ENCODE data around the gene PTGS1. TPM values are rescaled to one million over a fixed set of nuclear protein-coding genes. Genes with fewer than 3 reads are reported as not detected.
A peak's percentile ranks its signal among the peaks of the same experiment; 100 is the strongest.
"Not testable (repeated sequence)": the region's sequence is repeated elsewhere in the genome, so short reads cannot be mapped to it uniquely, and the experiment has no call there.

PTGS1 gene
- total RNA-seq, 1 donor from 2014 or later, result 22.9 TPM

DNA sequence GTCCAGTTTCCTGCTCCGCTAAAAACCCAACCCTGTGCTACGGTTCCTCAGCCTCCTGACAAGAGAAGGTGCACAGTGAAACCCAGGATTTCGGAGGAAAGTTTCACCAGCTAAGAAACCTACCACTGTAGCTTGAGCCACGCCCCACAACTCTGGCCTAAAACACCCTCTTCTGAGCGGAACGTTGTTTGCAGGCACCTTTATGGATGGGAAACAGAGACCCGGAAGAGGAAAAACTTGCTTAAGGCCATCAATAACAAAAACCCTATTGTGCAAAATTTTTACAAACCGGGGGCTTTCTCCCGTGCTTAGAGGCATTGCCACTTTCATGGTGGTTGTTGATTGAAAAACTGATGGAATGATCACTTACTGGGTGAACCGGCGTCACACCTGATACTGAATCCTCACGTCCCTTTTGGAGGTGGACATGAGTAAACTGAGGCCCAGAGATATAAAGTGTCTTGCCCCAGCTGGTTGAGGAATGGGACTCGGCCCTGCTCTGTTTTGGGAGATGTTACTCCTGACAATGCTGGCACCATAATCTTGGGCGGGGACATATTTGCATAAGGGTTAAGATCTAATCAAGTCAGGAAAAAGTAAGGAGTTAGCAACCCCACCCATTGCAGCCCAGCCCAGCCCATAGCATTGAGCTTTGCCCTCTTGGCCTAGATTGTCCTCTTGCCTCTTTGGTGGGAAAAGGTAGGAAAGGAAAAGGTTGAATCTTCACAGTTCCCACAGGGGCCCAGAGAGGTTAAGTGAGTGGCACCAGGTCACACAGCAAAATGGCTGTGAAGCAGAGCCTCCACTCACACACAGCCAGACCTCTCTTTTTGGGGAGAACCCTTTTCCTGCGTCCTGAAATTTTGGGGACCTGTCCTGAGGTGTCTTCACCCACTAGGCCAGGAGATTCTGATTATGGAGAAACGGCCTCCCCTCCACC lies 23.2 kb upstream of the PTGS1 start:
- DNase-seq (ENCODE audit: low spot score), result peak; percentile 17

DNA sequence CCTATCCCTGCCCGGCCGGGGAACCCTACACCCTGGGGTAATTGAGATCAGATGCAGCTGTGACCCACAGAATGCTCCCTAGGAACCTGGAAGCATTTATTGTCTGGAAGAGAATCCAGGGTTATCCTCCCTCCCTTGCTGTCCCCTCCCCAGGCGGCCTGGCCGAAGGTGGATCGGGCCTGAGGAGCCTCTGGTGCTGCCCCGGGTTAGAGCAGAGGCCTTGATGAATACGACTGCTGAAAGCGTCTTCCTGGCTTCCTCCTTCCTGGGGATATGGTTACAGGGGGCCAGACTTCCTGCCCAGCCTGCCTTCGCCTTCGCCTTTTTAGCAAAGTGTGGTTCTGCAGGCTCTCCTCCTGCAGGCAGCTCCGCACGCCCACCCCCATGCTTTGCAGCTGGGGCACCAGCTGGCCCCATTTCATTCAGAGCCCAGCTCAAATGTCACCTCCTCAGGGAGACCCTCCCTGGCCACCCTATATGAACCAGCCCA lies 22.5 kb upstream of the PTGS1 start:
- DNase-seq (ENCODE audit: low spot score), result no peak

DNA sequence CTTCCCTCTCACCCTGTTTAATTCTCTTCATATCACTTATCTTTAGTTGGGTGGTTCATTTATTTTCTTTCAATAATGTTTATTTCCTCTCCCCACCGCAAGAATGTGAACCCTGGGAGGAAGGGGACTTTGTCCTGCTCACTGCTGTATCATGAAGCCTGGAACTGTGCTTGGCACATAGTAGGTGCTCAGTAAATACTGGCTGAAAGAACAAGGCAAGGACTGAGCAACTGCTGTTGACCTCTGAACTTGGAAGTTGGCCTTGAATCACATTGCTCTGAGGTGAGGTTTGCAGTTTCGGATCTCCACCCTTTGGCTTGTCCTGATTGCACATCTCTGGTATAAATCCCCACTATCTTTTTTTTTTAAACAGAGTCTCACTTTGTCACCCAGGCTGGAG lies 22.0 kb upstream of the PTGS1 start:
- no peak for DNase-seq (ENCODE audit: low spot score)

DNA sequence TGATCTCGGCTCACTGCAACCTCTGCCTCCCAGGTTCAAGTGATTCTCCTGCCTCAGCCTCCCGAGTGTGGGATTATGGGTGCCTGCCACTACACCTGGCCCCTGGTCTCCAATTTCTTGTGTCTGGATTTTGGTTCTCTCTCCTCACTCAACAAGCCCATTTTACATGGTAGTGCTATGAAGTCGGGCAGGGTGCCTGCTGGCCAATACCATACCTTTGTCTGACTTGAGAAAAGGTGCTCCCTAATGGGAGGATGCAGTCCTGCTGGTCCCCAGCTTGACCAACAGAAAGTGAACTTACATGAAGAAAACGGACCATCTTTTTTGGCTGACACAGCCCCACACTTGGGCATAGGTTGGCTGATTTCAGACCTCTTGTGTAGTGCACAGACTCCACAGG lies 21.6 kb upstream of the PTGS1 start:
- DNase-seq (ENCODE audit: low spot score), result no peak

DNA sequence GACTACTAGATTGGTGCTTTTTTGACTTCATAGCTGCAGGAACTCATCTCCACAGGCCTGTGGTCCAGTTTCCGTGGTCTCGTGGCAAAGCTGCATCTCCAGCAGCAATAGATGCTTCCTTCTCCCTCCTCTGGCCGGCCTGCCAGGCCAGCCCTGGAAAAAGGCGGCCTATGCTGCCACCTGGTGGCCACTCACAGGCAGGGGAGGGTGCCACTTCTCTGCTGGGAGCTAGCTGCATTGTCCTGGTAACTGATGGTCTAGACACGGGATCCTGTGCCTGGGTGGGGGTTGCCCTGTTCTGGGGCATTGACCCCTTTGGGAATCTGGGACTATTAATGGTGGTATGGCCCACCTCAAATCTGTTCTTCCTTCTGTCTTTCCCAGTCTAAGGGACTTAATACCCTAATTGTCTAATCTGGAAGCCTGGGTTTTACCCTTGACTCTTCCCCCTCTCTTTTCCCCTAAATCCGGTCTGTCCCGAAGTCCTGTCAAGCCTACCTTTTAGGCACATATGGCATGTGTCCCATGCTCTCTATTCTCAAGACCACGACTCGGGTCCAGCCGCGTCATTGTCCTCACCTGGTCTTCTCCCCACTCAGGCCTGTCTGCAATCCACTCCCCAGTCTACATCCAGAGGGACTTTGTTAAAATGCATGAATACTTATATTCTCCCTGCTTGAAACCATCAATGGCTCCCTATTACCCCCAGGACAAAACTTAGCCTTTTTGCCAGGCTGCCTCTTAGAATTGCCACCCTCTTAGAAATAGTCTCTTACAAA lies 20.1 kb upstream of the PTGS1 start:
- peak; percentile 79 for DNase-seq (ENCODE audit: low spot score)

DNA sequence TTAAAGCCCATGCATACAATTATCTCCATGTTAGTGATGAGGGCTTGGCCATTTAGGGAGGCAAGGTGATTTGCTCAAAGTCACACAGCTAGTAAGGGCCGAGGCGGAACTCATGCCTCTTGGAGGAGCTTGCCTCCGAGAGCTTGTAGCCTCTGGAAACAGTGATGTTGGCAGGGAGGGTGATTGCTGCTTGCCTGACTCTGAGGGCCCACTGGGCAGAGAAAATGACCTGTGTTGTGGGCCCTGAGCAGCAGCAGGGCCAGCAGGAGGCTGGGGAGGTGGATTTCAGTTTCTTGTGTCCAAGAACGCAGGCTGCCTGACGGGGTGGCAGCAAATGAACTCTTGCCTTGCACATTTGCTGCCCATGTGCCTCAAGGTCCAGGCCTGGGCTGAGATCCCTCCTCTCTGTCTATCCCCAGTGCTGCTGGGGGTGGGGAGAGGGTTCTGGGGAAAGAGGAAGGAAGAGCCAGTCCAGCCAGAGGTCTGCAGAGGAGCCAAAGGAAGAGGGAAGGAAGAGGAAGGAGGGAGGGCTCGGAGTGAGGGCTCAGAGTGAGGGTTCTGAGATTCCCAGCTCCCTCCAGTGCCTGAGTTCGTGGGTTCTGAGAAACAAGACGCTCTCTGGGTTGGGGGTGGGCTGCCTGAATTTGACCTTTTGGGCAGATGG lies 16.2 kb upstream of the PTGS1 start:
- DNase-seq (ENCODE audit: low spot score), result no peak

DNA sequence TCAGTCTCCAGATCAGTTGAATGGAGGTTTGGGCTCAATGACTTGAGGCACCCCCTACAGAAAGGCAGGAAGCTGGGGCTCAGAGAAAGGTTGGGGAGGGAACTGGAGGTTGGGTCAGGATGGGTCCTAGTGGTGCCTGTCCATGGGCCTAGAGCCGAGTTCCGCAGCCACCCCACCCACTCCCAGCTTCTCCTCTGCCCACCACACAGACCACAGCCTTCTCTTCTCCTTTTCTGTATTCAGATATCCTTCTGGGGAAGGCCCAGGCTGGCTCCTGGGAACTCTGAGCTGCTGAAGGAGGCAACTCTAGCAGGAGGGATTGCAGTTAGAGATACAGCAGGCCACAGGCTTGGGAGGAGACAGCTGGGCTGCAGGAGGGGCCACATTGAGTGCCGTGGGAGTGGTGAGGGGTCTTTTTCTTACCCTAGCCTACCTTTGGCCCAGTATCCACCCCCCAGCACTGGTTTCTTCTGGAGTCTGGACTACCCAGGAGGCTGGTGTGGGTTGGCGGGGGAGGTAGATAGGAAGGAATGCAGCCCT lies 15.4 kb upstream of the PTGS1 start:
- no peak for DNase-seq (ENCODE audit: low spot score)

DNA sequence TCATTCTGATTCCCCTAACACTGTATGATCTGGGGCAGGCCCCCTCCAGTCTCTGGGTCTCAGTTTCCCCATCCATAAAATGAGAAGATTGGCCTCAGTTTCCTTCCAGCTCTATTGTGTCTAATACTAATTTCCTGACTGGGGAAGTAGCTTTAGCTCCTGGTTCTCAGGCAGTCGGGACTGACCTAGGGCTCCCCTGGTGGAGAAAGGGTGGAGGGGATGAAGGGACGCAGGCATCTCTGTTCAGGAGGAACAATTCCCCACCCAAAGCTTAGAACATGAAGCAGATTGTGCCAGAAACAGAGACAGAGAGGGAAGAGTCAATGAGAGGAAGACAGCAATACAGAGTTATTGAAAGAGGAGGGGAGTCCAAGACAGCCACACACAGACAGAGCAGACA lies 14.2 kb upstream of the PTGS1 start:
- DNase-seq (ENCODE audit: low spot score), result no peak

DNA sequence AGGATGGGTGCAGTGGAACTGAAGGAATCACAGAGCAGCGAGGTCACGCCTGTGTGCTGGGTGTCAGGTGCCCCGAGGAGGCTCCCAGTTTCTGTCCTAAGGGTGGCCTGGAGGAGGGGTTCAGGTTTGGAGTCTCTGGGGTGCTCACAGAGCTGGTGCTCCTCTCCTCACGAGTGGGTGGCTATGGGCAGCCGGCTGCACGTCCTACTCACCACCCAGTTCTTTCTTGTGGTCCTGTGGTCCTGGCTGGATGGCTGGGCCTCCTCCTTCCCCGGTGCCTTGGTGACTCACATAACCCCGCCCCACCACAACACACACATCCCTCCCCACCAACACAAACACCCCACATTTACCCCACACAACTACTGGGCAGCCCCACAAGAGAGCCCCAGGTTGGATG lies 9.9 kb upstream of the PTGS1 start:
- DNase-seq (ENCODE audit: low spot score), result no peak

DNA sequence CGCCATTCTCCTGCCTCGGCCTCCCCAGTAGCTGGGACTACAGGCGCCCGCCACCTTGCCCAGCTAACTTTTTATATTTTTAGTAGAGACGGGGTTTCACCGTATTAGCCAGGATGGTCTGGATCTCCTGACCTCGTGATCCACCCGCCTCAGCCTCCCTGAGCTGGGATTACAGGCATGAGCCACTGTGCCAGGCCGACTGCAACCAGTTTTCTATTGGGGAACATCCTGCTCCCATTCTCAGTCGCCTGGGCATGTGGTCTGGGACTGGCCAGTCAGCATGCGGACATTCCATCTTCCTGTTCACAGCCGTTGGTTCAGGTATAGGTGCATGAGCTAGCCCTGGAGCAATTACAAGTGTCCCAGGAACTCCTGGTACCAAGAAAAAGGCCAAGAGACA lies 7.7 kb upstream of the PTGS1 start:
- DNase-seq (ENCODE audit: low spot score), result not testable (repeated sequence)

DNA sequence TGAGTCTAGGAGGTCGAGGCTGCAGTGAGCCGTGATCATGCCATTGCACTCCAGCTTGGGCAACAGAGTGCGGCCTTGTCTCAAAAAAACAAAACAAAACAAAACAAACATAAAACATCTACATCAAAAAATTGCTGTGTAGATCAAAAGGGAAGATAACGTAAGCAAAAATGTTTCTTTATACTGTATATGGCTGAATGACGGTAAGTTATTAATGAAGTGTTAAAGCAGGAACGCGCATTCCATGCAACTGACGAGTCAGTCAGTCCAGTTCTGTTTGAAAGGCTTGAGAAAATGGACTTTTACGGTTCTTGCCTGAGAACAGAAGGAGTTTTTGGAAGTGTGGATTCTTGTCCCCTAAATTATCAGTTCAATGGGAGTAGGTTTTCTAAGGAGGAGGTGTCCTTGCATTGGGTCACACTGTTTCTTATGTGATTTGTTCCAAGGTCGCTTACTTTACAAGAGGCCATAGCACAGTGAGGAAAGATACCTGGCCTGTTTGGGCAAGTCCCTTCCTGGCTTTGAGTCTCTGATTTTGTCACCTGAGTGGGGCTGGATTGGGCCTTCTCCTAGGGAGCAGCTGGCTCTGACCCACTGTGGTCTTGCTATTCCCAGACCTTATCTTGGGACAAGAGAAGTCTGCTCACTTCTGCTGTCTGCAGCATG lies 6.6 kb upstream of the PTGS1 start:
- no peak for DNase-seq (ENCODE audit: low spot score)

DNA sequence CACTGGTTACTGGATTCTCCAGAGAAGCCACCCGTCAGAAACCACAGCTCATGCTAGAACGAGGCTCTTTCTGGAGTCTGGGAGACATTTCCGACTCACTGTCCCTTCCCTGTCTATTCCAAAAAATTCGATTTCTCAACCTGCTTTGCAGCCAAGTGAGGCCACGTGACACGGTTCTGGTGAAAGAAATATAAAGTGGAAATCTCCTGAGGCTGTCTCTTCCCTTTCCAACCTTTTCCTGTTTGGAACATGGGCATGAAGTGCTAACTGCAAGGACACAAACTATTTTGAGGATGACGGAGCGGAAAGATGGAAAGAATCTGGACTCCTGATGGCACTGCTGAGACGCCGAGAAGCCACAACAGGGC lies 6.1 kb upstream of the PTGS1 start:
- DNase-seq (ENCODE audit: low spot score), result no peak

DNA sequence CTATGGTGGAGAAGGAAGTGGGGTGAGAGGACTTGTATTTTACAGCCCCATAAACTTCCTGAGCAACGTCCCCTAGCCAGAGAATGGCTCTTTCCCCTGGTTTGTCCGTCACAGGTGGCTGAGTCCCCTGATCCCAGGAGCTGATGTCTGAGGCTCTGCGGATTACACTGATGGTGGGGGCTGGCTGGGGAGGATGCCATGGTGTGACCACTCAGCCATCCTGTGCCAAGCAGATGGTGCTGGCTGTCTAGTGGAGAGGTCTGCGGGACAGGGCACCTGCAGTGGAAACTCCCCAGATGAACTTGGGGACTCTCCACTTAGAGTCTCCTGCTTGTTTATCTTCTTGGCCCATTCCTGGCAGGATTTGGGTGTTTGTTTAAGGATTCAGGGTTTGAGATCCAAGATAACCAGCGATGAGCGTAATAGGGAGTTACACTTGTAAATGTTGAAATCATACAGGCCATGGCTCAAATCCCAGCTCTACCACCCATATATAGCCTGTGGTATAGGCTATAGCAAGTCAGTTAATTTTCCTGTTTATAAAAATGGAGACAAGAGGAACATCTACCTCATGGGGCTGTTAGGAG lies 4.7 kb upstream of the PTGS1 start:
- no peak for DNase-seq (ENCODE audit: low spot score)

DNA sequence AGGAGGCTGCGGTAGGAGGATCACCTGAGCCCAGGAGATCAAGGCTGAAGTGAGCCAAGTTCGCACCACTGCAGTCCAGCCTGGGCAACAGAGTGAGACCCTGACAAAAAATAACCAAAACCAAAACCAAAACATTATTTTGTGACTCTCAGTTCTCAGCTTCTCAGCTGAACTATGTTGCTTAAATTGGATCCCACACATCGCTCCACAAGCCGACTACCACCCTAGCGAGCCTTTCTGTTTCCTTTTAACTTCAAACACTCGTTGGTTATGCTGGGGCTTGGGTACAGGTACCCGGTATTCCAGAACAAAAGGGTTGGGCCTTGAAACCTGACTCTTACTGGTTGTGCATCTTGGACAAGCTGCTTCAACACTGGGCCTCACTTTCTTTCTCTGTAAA lies 3.8 kb upstream of the PTGS1 start:
- no peak for DNase-seq (ENCODE audit: low spot score)

DNA sequence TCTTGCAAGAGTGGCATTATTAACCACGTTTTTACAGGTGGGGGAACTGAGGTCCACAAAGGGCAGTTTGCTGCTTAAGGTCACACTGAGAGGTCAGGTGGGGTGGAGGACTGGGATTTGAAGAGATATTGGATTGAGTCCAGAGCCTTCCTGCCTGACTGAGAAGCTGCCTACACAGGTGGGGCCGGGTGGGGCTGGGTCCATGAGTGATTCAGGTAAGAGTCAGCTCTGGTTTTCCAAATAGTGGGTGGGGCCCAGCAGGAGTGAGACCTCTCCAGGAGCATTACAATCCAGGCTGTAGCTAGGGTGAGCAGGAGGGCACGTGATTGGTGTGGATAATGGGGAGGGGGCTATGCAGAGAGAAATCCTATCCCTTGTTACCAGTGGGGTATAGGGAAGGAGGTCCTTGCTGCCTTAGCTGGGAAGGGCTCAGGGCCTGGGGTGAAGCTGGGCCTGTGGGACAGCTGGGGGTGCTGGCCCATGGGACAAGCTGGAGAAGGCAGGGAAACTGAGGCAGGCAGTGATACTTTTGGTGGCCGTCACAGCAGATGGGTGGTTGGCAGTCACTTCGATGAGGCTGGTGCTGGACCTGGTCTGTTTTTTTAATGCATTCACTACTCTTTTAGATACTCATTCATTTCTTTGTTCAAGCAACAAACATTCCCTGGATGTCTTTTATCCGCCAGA lies 2.9 kb upstream of the PTGS1 start:
- no peak for DNase-seq (ENCODE audit: low spot score)

DNA sequence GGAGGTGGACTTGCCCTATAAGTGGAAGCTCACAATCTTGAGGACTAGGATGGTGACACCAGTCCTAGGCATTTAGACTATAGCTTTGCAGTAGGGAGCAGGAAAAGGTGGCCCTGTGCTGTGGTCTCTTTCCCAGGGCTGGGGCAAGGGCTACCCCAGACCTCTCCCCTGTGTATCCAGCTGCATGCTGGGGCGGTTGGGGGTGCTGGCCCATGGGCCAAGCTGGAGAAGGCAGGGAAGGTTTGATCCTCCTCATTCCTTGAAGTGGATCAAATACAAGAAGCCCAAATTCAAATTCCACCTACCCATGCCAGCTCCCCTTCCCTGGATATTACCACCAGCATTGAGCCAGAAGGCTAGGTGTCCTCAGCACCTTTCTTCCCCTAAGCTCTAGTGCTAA lies 2.2 kb upstream of the PTGS1 start:
- no peak for DNase-seq (ENCODE audit: low spot score)

DNA sequence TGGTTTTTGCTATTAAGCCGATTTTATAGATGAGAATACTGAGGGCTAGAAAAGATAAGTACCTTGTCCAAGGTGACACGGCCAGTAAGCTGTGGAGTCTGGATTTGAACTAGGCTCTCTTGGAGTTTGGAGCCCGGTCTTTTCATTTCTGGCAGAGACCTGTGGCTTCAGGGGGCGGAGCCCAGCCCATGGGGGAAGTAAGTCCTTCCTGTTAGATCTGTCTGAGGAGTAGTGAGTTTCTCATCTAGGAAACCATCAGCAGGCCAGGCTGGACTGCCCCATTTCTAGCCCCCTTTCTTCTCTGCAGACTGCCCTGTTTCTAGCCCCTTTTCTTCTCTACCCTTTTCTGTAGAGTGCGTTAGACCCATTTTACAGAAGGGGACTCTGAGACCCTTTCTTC lies 521 bp upstream of the PTGS1 start:
- no peak for DNase-seq (ENCODE audit: low spot score)

DNA sequence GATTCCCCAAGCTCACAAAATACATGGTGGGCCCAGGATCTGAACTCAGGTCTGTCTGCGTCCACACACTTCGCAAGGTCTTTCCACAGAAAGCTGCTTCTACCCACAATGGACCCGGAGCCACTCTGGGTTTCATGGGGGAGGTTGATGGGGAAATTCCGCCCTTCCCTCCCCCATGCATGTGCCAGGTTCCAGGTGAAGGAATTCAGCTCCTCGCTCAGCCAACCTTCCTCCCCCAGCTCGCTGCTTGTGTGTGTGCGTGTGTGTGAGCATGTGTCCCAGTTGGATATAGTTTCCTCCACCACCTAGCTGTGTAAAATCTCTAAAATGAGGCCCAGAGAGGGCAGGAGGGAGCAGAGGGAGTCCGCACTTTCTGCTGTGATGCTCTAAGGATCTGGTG lies 1.0 kb downstream of the PTGS1 start:
- DNase-seq (ENCODE audit: low spot score), result no peak

DNA sequence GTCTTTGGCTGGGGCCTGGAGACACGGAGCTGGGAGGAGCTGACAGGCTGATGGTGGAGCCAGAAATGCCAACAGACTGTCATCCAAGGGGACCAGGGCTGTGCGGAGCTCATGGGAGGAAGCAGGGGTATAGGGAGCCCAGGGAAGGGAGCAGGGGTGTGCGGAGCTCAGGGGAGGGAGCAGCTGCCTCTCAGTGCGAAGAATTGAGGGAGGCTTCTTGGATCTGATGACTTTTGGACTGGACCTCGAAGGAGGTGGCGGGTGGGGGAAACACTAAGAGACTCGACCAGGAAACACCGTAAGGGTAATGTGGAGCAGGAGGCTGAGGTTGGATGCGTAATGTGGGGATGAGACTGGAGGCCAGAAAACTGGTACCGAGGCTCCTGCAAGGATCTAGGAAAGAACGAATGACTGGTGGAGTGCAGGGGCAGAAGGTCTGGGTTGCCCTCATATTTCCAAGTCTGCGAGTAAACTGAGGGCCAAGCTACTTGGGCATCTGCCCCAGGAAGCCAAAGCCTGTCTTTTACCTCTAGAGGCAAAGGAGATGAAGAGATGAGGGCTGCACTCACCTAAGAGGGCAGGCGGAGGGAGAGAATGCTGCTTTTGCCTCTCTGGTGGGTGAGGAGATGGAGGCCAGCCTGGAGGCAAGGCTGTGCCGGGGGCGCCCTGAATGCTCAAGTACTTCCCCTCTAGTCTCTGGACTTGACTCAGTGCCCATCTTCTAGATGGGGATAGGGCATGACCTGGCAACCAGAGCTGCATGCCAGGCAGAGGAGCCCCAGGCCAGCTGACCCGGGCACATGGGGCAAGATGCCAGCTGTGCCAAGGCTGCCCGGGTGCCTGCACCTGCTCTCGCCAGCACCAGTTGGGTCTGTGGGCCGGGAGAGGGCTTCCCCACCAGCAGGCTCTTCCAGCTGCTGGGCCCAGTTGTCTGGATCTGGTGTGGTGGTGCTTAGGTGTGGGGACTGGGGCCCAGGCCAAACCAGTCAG lies 2.3 kb downstream of the PTGS1 start:
- no peak for DNase-seq (ENCODE audit: low spot score)

Measured in umbilical cord (tissue), 2 donors.